ENCODE results near the gene PLA2G4B.

DNA sequence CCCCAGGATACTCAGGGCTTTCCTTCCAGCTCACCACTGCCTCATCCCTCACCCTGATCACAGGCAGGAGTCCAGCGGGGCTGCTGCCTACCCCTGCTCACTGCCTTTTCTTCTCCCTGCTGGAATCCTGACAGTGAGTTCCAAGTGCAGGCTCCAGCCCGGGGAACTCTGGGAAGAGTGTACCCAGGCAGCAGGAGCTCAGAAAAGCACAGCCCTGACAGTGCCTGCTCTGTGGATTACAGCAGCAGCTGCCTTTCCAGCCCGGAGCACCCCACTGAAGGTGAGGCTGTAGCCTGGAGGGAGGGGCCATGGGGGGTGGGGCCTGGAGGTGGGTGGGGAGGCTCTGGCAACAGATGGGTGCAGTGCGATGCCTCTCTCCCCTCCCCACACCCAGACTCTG, 16.8 kb upstream of the PLA2G4B start:
- TF ChIP-seq, protein P1, sequence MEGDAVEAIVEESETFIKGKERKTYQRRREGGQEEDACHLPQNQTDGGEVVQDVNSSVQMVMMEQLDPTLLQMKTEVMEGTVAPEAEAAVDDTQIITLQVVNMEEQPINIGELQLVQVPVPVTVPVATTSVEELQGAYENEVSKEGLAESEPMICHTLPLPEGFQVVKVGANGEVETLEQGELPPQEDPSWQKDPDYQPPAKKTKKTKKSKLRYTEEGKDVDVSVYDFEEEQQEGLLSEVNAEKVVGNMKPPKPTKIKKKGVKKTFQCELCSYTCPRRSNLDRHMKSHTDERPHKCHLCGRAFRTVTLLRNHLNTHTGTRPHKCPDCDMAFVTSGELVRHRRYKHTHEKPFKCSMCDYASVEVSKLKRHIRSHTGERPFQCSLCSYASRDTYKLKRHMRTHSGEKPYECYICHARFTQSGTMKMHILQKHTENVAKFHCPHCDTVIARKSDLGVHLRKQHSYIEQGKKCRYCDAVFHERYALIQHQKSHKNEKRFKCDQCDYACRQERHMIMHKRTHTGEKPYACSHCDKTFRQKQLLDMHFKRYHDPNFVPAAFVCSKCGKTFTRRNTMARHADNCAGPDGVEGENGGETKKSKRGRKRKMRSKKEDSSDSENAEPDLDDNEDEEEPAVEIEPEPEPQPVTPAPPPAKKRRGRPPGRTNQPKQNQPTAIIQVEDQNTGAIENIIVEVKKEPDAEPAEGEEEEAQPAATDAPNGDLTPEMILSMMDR (IDR thresholded peaks at IDR 0.05; ENCODE audit: poor library complexity) = no peak
- no peak for TF ChIP-seq EZH2 (IDR thresholded peaks at IDR 0.05; ENCODE audit: borderline replicate concordance)
